BJ (cell line): ENCODE data around the gene LIMCH1. TPM values are rescaled to one million over a fixed set of nuclear protein-coding genes. Genes with fewer than 3 reads are reported as not detected.
A peak's percentile ranks its signal among the peaks of the same experiment; 100 is the strongest.
"Not testable (repeated sequence)": the region's sequence is repeated elsewhere in the genome, so short reads cannot be mapped to it uniquely, and the experiment has no call there.

ENCODE experiments used
- CTCF ChIA-PET: fragments of 350-600 bp; formaldehyde crosslinking; extraction: SDS; loops from one replicate; lab custom pipeline; 2021; ENCODE audit warnings: antibody characterized with exemption, inconsistent platforms; lab: Yijun Ruan, JAX
- POLR2A ChIA-PET: fragments of 300-600 bp; sonication (Branson Sonifier 250); formaldehyde crosslinking; extraction: SDS; loops from one replicate; lab custom pipeline; 2021; ENCODE audit warnings: antibody characterized with exemption; lab: Charles Lee
- DNase-seq: peaks from one replicate; pipeline ENCODE4 v3.0.0-alpha.2; 2011; ENCODE audit warnings: low read depth
- H3K27me3 ChIP-seq: 2 replicates; pipeline ENCODE4 v1.6.0; 2011; ENCODE audit warnings: low read length; ENCODE audit not compliant: control insufficient read depth, insufficient read depth
- H3K36me3 ChIP-seq: 2 replicates; pipeline ENCODE4 v1.5.1; 2011; ENCODE audit warnings: low read length; ENCODE audit not compliant: control insufficient read depth, insufficient read depth
- H3K4me3 ChIP-seq: 2 replicates; pipeline ENCODE4 v1.5.1; 2011; ENCODE audit warnings: low read depth, mild to moderate bottlenecking, control low read depth, low read length
- polyA plus RNA-seq: library from polyadenylated mRNA; depleted of rRNA; stranded (reverse); fragments of >200 nt; gene quantifications from 2 replicates; pipeline ENCODE4 v1.2.3, GENCODE V29; 2011
- TF ChIP-seq, protein P1 (sequence below): IDR thresholded peaks from 2 replicates; pipeline ENCODE4 v1.5.1; 2011; ENCODE audit warnings: low read depth, mild to moderate bottlenecking, control low read depth, inconsistent platforms, low read length, moderate library complexity; ENCODE audit not compliant: insufficient read depth

LIMCH1 gene
- polyA plus RNA-seq, 1 experiment = 133 TPM

DNA sequence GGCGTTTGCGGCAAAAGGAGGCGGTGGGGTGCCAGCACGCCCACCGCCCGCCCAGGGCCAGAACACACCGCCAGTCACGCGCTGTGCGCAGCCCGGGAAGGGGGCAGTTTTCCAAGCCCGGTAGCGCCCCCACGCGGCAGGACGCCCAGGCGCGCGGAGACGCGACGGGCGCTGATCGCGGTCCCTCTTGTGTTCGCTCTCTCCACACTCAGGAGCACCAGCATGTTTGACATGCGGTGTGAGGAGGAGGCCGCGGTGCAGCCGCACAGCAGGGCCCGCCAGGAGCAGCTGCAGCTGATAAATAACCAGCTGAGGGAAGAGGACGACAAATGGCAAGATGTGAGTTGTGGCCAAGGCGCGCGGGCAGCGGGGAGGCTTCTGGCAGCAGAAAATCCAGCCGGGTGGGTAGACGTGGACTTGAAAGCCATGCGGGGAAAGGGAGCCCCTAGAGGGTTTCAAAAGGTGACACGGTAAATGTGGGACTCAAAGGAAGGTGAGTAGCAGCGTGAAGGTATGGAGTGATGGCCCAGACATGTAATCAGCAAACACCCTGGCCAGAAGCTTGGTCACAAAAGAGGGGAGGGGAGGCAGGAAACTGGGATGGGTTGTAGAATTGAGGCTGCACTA is 106.4 kb downstream of the LIMCH1 start:
- Histone ChIP-seq H3K27me3 (no peaks in the 10 kb centered on the region), H3K36me3 (peaks cover 2% of the 10 kb centered on the region; the same call in 1 of the 2 replicates), H3K4me3 (no peak overlapping the region)
- ChIA-PET POLR2A (no interaction called here), CTCF (interaction anchor here (0.6 to 3.3 kb wide), 20 partner anchors 9 to 668 kb away, joined by 3 to 23 read pairs (median 4); no protein-coding TSS in a partner anchor)
- no peak for DNase-seq
- TF ChIP-seq, protein P1, sequence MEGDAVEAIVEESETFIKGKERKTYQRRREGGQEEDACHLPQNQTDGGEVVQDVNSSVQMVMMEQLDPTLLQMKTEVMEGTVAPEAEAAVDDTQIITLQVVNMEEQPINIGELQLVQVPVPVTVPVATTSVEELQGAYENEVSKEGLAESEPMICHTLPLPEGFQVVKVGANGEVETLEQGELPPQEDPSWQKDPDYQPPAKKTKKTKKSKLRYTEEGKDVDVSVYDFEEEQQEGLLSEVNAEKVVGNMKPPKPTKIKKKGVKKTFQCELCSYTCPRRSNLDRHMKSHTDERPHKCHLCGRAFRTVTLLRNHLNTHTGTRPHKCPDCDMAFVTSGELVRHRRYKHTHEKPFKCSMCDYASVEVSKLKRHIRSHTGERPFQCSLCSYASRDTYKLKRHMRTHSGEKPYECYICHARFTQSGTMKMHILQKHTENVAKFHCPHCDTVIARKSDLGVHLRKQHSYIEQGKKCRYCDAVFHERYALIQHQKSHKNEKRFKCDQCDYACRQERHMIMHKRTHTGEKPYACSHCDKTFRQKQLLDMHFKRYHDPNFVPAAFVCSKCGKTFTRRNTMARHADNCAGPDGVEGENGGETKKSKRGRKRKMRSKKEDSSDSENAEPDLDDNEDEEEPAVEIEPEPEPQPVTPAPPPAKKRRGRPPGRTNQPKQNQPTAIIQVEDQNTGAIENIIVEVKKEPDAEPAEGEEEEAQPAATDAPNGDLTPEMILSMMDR = peak; percentile 84

DNA sequence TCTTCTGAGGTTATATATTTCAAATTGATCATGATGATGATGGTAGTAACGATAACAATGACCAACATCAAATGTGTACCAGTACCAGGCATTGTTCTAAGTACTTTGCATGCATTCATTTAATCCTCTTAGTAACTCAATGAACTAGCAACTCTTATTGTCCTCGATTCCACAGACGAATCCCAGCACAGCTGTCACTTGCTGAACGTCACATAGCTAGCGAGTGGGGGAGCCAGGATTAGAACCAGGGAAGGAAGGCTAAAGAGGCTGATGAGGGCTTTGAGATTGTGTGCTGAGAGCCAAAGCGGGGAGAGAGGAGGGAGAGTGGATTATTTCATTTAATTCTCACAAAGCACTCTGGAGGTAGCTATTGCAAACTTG is 106.9 kb downstream of the LIMCH1 start:
- POLR2A ChIA-PET = no interaction called here
- TF ChIP-seq, protein P1 = no peak
- H3K4me3 ChIP-seq = no peak overlapping the region
- H3K27me3 ChIP-seq = no peaks in the 10 kb centered on the region
- DNase-seq = no peak
- peaks cover 2% of the 10 kb centered on the region; the same call in 1 of the 2 replicates for H3K36me3 ChIP-seq
- CTCF ChIA-PET = interaction anchor here (0.7 to 3.3 kb wide), 14 partner anchors 10 to 363 kb away, joined by 3 to 23 read pairs (median 4); no protein-coding TSS in a partner anchor

DNA sequence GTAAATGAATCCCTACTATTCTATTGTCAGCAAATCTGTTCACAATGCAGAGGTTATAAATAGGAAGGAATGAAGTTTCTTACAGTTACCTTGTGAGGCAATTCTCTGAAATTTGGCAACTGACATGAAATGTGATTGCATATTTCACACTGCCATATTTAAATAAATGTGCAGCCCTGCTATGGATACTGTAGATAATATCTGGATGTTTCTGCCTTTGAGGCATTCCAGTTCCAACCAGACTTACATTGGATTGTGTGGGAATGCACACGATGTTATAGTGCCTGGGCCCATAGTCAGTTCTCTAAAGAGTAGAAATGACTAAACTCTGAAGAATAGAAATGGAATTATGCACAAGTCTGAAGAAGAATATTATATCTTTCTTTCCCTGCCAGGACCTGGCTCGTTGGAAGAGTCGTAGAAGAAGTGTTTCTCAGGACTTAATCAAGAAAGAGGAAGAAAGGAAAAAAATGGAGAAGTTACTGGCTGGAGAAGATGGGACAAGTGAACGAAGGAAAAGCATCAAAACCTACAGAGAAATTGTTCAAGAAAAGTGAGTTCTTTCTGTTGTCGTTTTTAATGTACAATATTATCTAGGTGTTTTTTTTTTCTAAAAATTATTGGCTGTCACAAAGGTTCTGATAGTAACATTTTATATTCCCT is 107.9 kb downstream of the LIMCH1 start:
- CTCF ChIA-PET = interaction anchor here (0.8 to 3.3 kb wide), 4 partner anchors 11 to 364 kb away, joined by 3 to 23 read pairs (median 16); no protein-coding TSS in a partner anchor
- POLR2A ChIA-PET = no interaction called here
- Histone ChIP-seq H3K4me3 (no peak overlapping the region), H3K36me3 (peaks cover 2% of the 10 kb centered on the region; the same call in 1 of the 2 replicates), H3K27me3 (no peaks in the 10 kb centered on the region)
- DNase-seq = no peak
- TF ChIP-seq, protein P1 = no peak

DNA sequence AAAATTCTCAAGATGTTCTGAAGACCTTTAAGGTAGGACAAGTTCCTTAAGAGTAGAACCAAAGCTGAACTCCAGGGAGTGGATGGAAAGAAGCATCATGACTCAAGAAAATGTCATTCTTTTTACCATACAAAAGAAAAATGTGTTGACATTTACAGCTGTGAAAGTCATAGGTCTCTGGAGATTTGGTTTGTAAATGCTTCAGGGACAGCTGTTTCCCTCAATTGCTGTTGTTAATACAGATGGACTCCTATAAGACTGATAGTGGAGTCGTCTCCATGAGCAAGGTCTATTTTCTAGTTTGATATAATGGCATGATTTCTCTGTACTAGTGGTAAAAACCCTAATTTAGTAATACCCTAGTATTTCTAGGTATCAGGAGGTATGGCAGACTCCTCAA is 108.9 kb downstream of the LIMCH1 start:
- DNase-seq = no peak
- POLR2A ChIA-PET = no interaction called here
- H3K4me3 ChIP-seq = no peak overlapping the region
- TF ChIP-seq, protein P1 = no peak
- peaks cover 2% of the 10 kb centered on the region; the same call in 1 of the 2 replicates for H3K36me3 ChIP-seq
- CTCF ChIA-PET = interaction anchor here (2.0 kb wide), 1 partner anchor 366 kb away, joined by 7 read pairs; no protein-coding TSS in a partner anchor
- H3K27me3 ChIP-seq = no peaks in the 10 kb centered on the region

DNA sequence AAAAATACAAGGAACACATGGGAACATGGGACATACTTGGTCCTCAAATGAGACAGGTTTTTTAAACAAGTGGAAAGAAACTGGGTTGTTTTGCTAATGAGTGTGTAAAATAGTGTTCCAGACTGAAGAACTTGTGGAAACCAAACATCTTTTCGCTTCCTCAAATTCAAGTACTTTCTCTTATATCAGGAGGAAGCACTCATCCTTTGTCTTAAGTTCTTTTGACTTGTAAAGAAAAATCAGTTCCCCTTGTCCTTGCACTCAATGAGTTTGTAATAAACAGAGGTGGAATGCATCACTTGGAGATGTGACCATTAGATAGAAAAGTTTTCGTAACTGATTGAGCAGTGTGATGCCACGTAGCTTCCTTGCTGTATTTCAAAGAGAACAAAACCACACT is 109.4 kb downstream of the LIMCH1 start:
- TF ChIP-seq, protein P1 = no peak
- no peak for DNase-seq
- Histone ChIP-seq H3K27me3 (no peaks in the 10 kb centered on the region), H3K36me3 (peaks cover 2% of the 10 kb centered on the region; the same call in 1 of the 2 replicates), H3K4me3 (no peak overlapping the region)
- ChIA-PET POLR2A (no interaction called here), CTCF (interaction anchor here (1.2 to 2.0 kb wide), 2 partner anchors 366 to 368 kb away, joined by 3 to 7 read pairs; no protein-coding TSS in a partner anchor)

DNA sequence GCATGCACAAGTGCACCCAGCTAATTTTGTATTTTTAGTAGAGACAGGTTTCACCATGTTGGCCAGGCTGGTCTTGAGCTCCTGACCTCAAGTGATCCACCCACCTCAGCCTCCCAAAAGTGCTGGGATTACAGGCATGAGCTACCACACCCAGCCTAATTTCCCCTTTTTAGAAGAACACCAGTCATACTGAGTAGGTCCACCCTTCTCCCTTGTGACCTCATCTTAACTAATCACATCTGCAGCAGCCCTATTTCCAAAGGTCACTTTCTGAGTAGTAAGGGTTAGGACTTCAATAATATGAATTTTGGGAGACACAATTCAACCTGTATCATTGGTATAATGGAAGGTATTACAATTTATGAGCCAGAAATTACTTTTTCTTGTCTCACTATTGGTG is 113.2 kb downstream of the LIMCH1 start:
- CTCF ChIA-PET = interaction anchor here (1.6 to 1.9 kb wide), 2 partner anchors 10 to 371 kb away, joined by 6 to 10 read pairs; no protein-coding TSS in a partner anchor
- H3K4me3 ChIP-seq, H3K36me3 ChIP-seq, POLR2A ChIA-PET, DNase-seq, H3K27me3 ChIP-seq: not testable (repeated sequence)
